Activated naive CD4-positive, alpha-beta T cell treated with anti-CD3 and anti-CD28 coated beads, Interleukin-2, amount 10 ng/mL, durations not matched to agents 7 days and 5 days (primary cell): Measurements from ENCODE around the gene ZNF85.
"Not testable (repeated sequence)": the region's sequence is repeated elsewhere in the genome, so short reads cannot be mapped to it uniquely, and the experiment has no call there.

Source experiments
- CTCF ChIA-PET: fragments of 350-600 bp; sonication (Branson Sonifier 250); formaldehyde crosslinking; loops from one replicate; lab custom pipeline; 2021; ENCODE audit warnings: antibody characterized with exemption; lab: Charles Lee
- DNase-seq: peaks from one replicate; pipeline ENCODE4 v3.0.0-alpha.2; 2020
- H3K27ac Mint-ChIP-seq: one replicate; pipeline ENCODE4 v1.8.0; 2021; ENCODE audit warnings: mild to moderate bottlenecking, moderate library complexity, mixed read lengths
- H3K27me3 Mint-ChIP-seq: one replicate; pipeline ENCODE4 v1.8.0; 2021; ENCODE audit warnings: mild to moderate bottlenecking, mixed read lengths
- H3K36me3 Mint-ChIP-seq: one replicate; pipeline ENCODE4 v1.8.0; 2021; ENCODE audit warnings: mixed read lengths
- H3K4me1 Mint-ChIP-seq: one replicate; pipeline ENCODE4 v1.8.0; 2021; ENCODE audit warnings: mixed read lengths
- H3K4me3 Mint-ChIP-seq: one replicate; pipeline ENCODE4 v1.8.0; 2021; ENCODE audit warnings: mild to moderate bottlenecking, moderate library complexity, mixed read lengths
- H3K9me3 Mint-ChIP-seq: one replicate; pipeline ENCODE4 v1.8.0; 2021; ENCODE audit warnings: mixed read lengths

Gene ZNF85

GRCh38 chr19:20923077-20923871 lies at the start of gene ZNF85:
Gene ZNF85, plus strand, starts transcription at chr19:20923251. Its CDS starts 150 bp downstream, at chr19:20923401.
- CTCF ChIA-PET, result interaction anchor here (1.1 kb wide), 1 partner anchor 9 kb away, joined by 3 read pairs; no protein-coding TSS in a partner anchor
- Mint-ChIP-seq H3K9me3 (peaks cover 27% of the 10 kb centered on the region), H3K27ac (peak within 1 kb of the TSS; percentile 99), H3K4me1 (peaks cover 31% of the 10 kb centered on the region), H3K36me3 (peaks cover 32% of the 10 kb centered on the region), H3K4me3 (peak within 1 kb of the TSS; percentile 95), H3K27me3 (no peaks in the 10 kb centered on the region)
- peak; percentile 95 for DNase-seq

GRCh38 chr19:20879501-20879900 lies 43.5 kb upstream of the ZNF85 start:
- CTCF ChIA-PET, result no interaction called here
- H3K9me3 Mint-ChIP-seq, result peaks cover 97% of the 10 kb centered on the region
- no peaks in the 10 kb centered on the region for H3K36me3 Mint-ChIP-seq
- DNase-seq, result no peak
- H3K4me1 Mint-ChIP-seq, result no peaks in the 10 kb centered on the region
- no peak overlapping the region for H3K4me3 Mint-ChIP-seq
- H3K27ac Mint-ChIP-seq, result no peak overlapping the region
- H3K27me3 Mint-ChIP-seq, result no peaks in the 10 kb centered on the region

DNA sequence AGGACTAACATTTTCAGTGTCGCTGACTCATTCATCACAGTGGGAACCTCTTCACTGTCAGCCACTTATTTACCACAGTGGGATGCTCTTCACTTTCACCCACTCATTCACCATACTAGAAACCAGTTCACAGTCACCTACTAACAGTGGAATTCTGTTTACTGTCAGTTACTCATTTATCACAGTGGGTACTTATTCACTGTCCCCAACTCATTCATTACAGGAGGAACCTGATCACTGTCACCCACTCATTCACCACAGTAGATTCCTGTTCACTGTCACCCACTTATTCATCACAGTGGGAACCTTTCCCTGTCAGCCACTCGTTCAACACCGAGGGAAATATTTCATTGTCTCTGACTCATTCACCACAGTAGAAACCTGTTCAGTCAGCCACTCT lies 10.1 kb upstream of the ZNF85 start:
- H3K27ac Mint-ChIP-seq, result no peak overlapping the region
- no peak for DNase-seq
- H3K4me3 Mint-ChIP-seq, result no peak overlapping the region
- peaks cover 3% of the 10 kb centered on the region for H3K27me3 Mint-ChIP-seq
- peaks cover 89% of the 10 kb centered on the region for H3K9me3 Mint-ChIP-seq
- no peaks in the 10 kb centered on the region for H3K36me3 Mint-ChIP-seq
- H3K4me1 Mint-ChIP-seq, result no peaks in the 10 kb centered on the region
- CTCF ChIA-PET, result no interaction called here

DNA sequence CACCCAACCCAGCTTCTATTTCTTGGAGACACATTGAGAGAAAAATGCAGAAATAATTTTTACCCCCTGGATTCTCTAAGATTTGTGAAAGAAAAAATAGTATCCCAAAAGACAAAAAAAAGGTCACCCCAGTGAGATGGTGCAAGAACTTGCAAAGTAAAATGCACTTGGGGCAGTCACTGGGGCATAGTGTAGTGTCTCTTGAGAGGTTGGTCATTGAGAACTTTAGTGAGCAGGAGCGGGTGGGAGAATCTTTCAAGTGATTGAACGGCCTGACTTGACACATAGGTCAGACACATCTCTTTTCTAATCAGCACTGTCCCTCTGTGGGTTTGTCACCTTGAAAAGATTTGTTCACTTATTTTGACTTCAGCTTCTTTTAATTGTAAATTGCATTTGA lies 2.4 kb downstream of the ZNF85 start:
- Mint-ChIP-seq H3K36me3 (peaks cover 41% of the 10 kb centered on the region), H3K27me3 (no peaks in the 10 kb centered on the region), H3K4me1 (peaks cover 31% of the 10 kb centered on the region), H3K27ac (no peak overlapping the region), H3K9me3 (peaks cover 29% of the 10 kb centered on the region), H3K4me3 (no peak overlapping the region)
- no peak for DNase-seq
- CTCF ChIA-PET, result no interaction called here

DNA sequence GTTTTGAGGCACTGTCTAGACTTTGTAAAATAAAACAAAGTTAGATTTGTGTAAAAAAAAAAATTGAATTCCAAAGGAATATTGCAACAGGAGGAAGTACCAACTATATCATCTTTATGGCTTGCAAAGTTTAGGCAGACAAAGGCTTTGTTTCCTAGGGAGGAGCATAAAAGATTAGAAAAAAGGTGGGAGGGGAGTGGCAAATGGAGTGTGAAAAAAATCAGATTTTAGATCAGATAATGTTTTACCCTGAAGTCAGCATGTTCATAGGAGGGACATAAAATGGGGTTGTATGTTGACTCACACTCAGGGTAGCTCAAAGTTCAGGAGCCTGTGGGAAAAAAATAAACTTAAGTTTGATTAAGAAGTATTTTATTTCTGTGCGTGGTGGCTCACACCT lies 3.7 kb downstream of the ZNF85 start:
- Mint-ChIP-seq H3K4me3 (no peak overlapping the region), H3K27me3 (no peaks in the 10 kb centered on the region), H3K27ac (no peak overlapping the region), H3K9me3 (peaks cover 33% of the 10 kb centered on the region), H3K36me3 (peaks cover 50% of the 10 kb centered on the region), H3K4me1 (peaks cover 29% of the 10 kb centered on the region)
- DNase-seq, result no peak
- CTCF ChIA-PET, result no interaction called here

DNA sequence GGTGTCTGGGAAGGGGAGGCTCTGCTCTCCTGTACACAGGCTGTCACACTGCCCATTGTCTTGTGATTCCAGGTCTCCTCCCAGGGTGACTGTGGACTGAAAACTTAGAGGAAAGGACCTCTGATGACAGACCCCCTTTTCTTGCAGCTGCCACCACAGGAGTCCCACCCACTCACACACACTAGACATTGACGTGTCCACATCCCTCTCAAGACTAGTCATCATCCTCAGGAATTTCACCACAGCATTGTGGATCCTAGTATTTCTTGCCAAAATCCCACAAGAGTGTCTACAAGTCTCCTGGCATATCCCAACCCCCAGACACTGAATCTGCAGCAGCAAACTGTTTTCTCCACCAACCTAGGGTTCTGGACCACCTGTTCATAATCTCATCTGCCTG lies 5.3 kb downstream of the ZNF85 start:
- no peak overlapping the region for H3K27ac Mint-ChIP-seq
- H3K4me3 Mint-ChIP-seq, result no peak overlapping the region
- no peaks in the 10 kb centered on the region for H3K27me3 Mint-ChIP-seq
- H3K9me3 Mint-ChIP-seq, result peaks cover 34% of the 10 kb centered on the region
- H3K36me3 Mint-ChIP-seq, result peaks cover 58% of the 10 kb centered on the region
- no peak for DNase-seq
- H3K4me1 Mint-ChIP-seq, result peaks cover 18% of the 10 kb centered on the region
- CTCF ChIA-PET, result interaction anchor here (0.6 kb wide), 1 partner anchor 745 kb away, joined by 3 read pairs; no protein-coding TSS in a partner anchor

DNA sequence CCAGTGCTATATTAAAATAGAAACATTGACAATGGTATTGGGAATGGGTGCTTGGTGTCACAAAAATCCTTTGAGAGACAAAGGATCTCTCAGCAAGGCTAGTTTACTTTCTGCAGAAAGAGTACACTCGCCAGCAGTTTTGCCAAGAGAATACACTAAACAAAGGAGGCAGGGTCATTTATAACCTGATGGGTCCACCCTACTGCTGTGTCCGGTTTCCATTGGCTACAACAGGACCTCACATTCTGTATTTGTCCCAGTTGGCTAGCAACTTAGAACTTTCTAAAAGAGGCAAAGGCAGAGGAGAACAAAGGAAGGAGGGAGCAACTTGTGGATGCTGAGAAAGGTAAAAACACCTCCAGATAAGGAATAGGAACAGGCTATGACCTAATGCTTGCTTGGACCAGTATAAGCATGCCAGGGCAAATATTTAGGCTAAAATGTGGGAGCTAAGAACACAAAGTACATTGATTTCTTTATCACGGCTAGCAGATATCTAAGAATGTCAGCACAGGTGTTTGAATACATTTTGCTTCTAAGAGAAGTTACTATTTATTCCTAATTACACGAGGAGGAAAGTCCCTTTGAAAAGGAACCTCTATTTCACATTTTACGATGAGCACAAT lies 13.4 kb downstream of the ZNF85 start:
- H3K27ac Mint-ChIP-seq, H3K4me3 Mint-ChIP-seq, DNase-seq, CTCF ChIA-PET, H3K27me3 Mint-ChIP-seq, H3K4me1 Mint-ChIP-seq: not testable (repeated sequence)
- peaks cover 18% of the 10 kb centered on the region for H3K9me3 Mint-ChIP-seq
- peaks cover 70% of the 10 kb centered on the region for H3K36me3 Mint-ChIP-seq

GRCh38 chr19:20952561-20953095 lies 29.6 kb downstream of the ZNF85 start:
- DNase-seq, CTCF ChIA-PET, H3K4me3 Mint-ChIP-seq, H3K27me3 Mint-ChIP-seq, H3K4me1 Mint-ChIP-seq, H3K27ac Mint-ChIP-seq: not testable (repeated sequence)
- Mint-ChIP-seq H3K9me3 (peaks cover 33% of the 10 kb centered on the region), H3K36me3 (peaks cover 24% of the 10 kb centered on the region)

GRCh38 chr19:20964798-20965197 lies 41.7 kb downstream of the ZNF85 start:
- peaks cover 30% of the 10 kb centered on the region for H3K9me3 Mint-ChIP-seq
- no peaks in the 10 kb centered on the region for H3K4me1 Mint-ChIP-seq
- no peak for DNase-seq
- CTCF ChIA-PET, result no interaction called here
- H3K27ac Mint-ChIP-seq, result no peak overlapping the region
- H3K27me3 Mint-ChIP-seq, result no peaks in the 10 kb centered on the region
- H3K36me3 Mint-ChIP-seq, result no peaks in the 10 kb centered on the region
- no peak overlapping the region for H3K4me3 Mint-ChIP-seq

DNA sequence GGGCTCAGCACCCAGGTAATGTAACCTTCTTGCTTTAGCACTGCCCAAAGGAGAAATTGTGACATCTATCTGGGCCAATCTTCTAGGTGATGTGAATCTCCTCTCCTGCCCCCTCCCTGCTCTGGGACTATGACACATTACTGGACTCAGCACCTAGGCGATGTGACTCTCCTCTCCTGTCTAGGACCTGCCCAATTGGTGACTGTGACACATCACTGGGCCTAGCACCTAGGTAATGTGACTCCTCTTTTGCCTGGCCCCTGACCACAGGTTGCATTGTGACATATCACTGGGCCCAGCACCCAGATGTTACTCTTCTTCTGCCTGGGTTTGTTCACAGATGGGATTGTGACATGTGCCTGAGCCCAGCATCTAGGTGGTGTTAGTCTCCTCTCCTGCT lies 45.0 kb downstream of the ZNF85 start:
- CTCF ChIA-PET, result no interaction called here
- DNase-seq, result no peak
- no peaks in the 10 kb centered on the region for H3K27me3 Mint-ChIP-seq
- no peak overlapping the region for H3K27ac Mint-ChIP-seq
- peaks cover 28% of the 10 kb centered on the region for H3K9me3 Mint-ChIP-seq
- H3K4me3 Mint-ChIP-seq, result no peak overlapping the region
- H3K4me1 Mint-ChIP-seq, result no peaks in the 10 kb centered on the region
- no peaks in the 10 kb centered on the region for H3K36me3 Mint-ChIP-seq

DNA sequence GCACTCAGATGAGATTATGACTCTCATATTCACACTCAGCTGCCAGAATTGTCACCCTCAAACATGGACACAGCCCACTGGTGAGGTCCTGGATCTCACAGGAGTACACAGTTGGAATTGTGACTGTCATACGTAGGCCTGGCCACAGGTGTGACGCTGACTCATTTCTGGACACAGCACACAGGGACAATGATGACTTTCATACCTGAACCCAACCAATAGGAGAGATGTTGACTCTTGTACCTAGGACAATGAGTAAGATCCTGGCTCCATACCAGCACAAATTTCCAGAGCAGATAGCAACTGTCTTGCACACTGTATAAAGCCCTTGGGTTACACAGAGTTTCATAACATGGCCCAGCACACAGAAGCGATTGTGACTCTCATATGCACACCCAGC lies 46.4 kb downstream of the ZNF85 start:
- CTCF ChIA-PET, result no interaction called here
- H3K36me3 Mint-ChIP-seq, result no peaks in the 10 kb centered on the region
- no peaks in the 10 kb centered on the region for H3K27me3 Mint-ChIP-seq
- H3K9me3 Mint-ChIP-seq, result peaks cover 22% of the 10 kb centered on the region
- no peak overlapping the region for H3K27ac Mint-ChIP-seq
- H3K4me1 Mint-ChIP-seq, result no peaks in the 10 kb centered on the region
- DNase-seq, result no peak
- no peak overlapping the region for H3K4me3 Mint-ChIP-seq

- H3K9me3 Mint-ChIP-seq, result peaks cover 20% of the 10 kb centered on the region
- no peaks in the 10 kb centered on the region for H3K27me3 Mint-ChIP-seq
- no peaks in the 10 kb centered on the region for H3K4me1 Mint-ChIP-seq
- H3K4me3 Mint-ChIP-seq, result no peak overlapping the region
- DNase-seq, result no peak
- no peaks in the 10 kb centered on the region for H3K36me3 Mint-ChIP-seq
- no peak overlapping the region for H3K27ac Mint-ChIP-seq
- CTCF ChIA-PET, result no interaction called here
These were observed 46.8 kb downstream of the ZNF85 start for GRCh38 chr19:20969898-20970297.

- H3K27ac Mint-ChIP-seq, H3K4me3 Mint-ChIP-seq, DNase-seq, H3K36me3 Mint-ChIP-seq, CTCF ChIA-PET, H3K4me1 Mint-ChIP-seq, H3K27me3 Mint-ChIP-seq: not testable (repeated sequence)
- peaks cover 30% of the 10 kb centered on the region for H3K9me3 Mint-ChIP-seq
These were observed 69.7 kb downstream of the ZNF85 start for GRCh38 chr19:20992788-20993187.

- peak overlapping the region; percentile 85 for H3K27ac Mint-ChIP-seq
- peaks cover 11% of the 10 kb centered on the region for H3K36me3 Mint-ChIP-seq
- peaks cover 10% of the 10 kb centered on the region for H3K9me3 Mint-ChIP-seq
- H3K4me1 Mint-ChIP-seq, result peaks cover 21% of the 10 kb centered on the region
- CTCF ChIA-PET, result no interaction called here
- DNase-seq, result peak; percentile 91
- H3K27me3 Mint-ChIP-seq, result no peaks in the 10 kb centered on the region
- H3K4me3 Mint-ChIP-seq, result peak overlapping the region; percentile 80
These were observed 76.8 kb downstream of the ZNF85 start for GRCh38 chr19:20999731-21000352.
